ENCODE data around the gene GALNT1. TPM values are rescaled to one million over a fixed set of nuclear protein-coding genes. Genes with fewer than 3 reads are reported as not detected.

GALNT1 gene
- total RNA-seq, 1 experiment from 2014 or later = 54.7 TPM

DNA sequence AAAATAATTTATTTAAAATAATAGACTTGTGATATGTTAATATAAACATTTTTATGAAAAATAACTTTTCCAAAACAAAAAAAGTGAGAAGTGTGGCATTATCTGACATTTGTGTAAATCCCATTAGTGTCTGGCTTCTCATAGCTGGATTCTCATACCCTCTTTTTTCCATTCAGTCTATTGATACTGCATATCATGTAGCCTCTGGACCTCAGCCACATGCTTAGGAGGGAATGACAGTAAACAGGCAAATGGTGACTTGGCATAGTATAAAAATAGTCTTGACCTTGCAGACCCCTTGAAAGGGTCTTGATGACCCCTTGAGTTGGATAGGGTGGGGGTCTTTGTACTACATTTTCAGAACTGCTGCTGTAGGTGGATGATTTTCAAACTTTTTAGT lies 29.2 kb downstream of the GALNT1 start:
- ATAC-seq = no peak
- RAD21 ChIA-PET (ENCODE audit: low non-redundant PET in 1 of 2, low total read pairs in 2 of 2, uncharacterized antibody in 2 of 2, unreplicated experiment in 2 of 2) = no interaction called here
- Histone ChIP-seq H3K9me3 (ENCODE audit: control insufficient read depth in 1 of 2, insufficient read depth in 1 of 2, low read depth in 1 of 2, low read length in 2 of 2) (no peaks in the 10 kb centered on the region), H3K36me3 (ENCODE audit: control insufficient read depth in 1 of 2, insufficient read depth in 2 of 2, low read length in 2 of 2) (no peaks in the 10 kb centered on the region), H3K9ac (ENCODE audit: low read length) (no peak overlapping the region), H3K4me2 (ENCODE audit: low read length) (no peak overlapping the region), H2AFZ (ENCODE audit: low read depth, low read length, poor library complexity, severe bottlenecking) (no peak overlapping the region), H4K20me1 (ENCODE audit: insufficient read depth) (no peaks in the 10 kb centered on the region), H3K27me3 (ENCODE audit: insufficient read depth, low read length) (no peaks in the 10 kb centered on the region), H3K4me1 (ENCODE audit: control insufficient read depth in 1 of 2, insufficient read depth in 2 of 2, low read length in 2 of 2) (peaks cover 0 to 5% of the 10 kb centered on the region in 2 experiments; a peak in 2 of 4 replicates), H3K4me3 (replicated peaks in 1 of 2; ENCODE audit: low read depth in 1 of 2, low read length in 2 of 2) (no peak overlapping the region), H3K9me2 (ENCODE audit: insufficient read depth) (no peaks in the 10 kb centered on the region), H3K27ac (ENCODE audit: low read depth, low read length) (no peak overlapping the region), H3K79me2 (ENCODE audit: insufficient read depth, low read length) (peaks cover 27% of the 10 kb centered on the region)
- POLR2A ChIA-PET = interaction anchor here (0.6 kb wide), 1 partner anchor 11 kb away, joined by 4 read pairs; no protein-coding TSS in a partner anchor
- no TSS peak for BruUV-seq (replicated peaks)
- intact Hi-C loops (cut with micrococcal nuclease) = no loop called here
- TF ChIP-seq ZNF274 (IDR thresholded peaks at IDR 0.05; ENCODE audit: low read depth, low read length) = no peak
- TF ChIP-seq YY1 (IDR thresholded peaks at IDR 0.05; ENCODE audit: extremely low read depth, insufficient replicate concordance, low read depth, low read length) = no peak
- no peak for TF ChIP-seq POLR2A (IDR thresholded peaks at IDR 0.05; ENCODE audit: borderline replicate concordance, extremely low read depth, insufficient read depth, insufficient read length)
- TF ChIP-seq SIN3A (IDR thresholded peaks at IDR 0.05; ENCODE audit: low read depth) = no peak
- no peak for TF ChIP-seq MAX (IDR thresholded peaks at IDR 0.05)
- no peak for TF ChIP-seq EGR1 (IDR thresholded peaks at IDR 0.05; ENCODE audit: low read depth)
- no peak for TF ChIP-seq CBX3 (IDR thresholded peaks at IDR 0.05; ENCODE audit: low read depth)
- TF ChIP-seq, protein P1, sequence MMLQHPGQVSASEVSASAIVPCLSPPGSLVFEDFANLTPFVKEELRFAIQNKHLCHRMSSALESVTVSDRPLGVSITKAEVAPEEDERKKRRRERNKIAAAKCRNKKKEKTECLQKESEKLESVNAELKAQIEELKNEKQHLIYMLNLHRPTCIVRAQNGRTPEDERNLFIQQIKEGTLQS (IDR thresholded peaks at IDR 0.05) = no peak
- TF ChIP-seq RAD21 (IDR thresholded peaks at IDR 0.05; ENCODE audit: low read depth) = no peak
- no peak for DNase-seq (ENCODE audit: low read depth, low spot score)
- CTCF ChIA-PET = interaction anchor here (1.1 kb wide), 1 partner anchor 224 kb away, joined by 3 read pairs; no protein-coding TSS in a partner anchor

DNA sequence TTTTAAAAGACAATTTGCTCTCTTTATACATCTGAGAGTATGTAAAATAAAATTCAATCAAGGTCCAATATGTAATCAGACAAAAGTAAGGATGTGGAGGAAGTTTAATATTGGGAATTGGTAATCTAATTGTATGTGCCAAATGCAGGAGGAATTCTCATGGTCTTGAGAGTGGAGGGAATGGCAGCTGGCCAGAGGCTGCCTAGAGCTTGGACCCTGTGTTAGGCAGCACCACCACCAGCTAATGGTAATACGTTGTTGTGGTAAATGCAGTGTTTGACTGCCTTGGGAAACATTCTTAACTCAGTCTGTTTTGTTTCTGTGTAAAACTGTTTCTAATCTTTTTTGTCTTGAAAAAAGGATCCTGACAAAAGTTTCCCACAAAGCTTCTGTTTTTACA lies 30.0 kb downstream of the GALNT1 start:
- peaks cover 0 to 2% of the 10 kb centered on the region in 2 experiments; a peak in 2 of 4 replicates for H3K4me1 ChIP-seq (ENCODE audit: control insufficient read depth in 1 of 2, insufficient read depth in 2 of 2, low read length in 2 of 2)
- H3K27ac ChIP-seq (ENCODE audit: low read depth, low read length) = no peak overlapping the region
- DNase-seq (ENCODE audit: low read depth, low spot score) = no peak
- H3K4me3 ChIP-seq (replicated peaks in 1 of 2; ENCODE audit: low read depth in 1 of 2, low read length in 2 of 2) = no peak overlapping the region
- intact Hi-C loops (cut with micrococcal nuclease) = no loop called here
- CTCF ChIA-PET = interaction anchor here (0.7 to 1.1 kb wide), 2 partner anchors 225 to 451 kb away, joined by 3 read pairs; no protein-coding TSS in a partner anchor
- H4K20me1 ChIP-seq (ENCODE audit: insufficient read depth) = no peaks in the 10 kb centered on the region
- RAD21 ChIA-PET (ENCODE audit: low non-redundant PET in 1 of 2, low total read pairs in 2 of 2, uncharacterized antibody in 2 of 2, unreplicated experiment in 2 of 2) = no interaction called here
- H3K9me3 ChIP-seq (ENCODE audit: control insufficient read depth in 1 of 2, insufficient read depth in 1 of 2, low read depth in 1 of 2, low read length in 2 of 2) = no peaks in the 10 kb centered on the region
- H3K9me2 ChIP-seq (ENCODE audit: insufficient read depth) = no peaks in the 10 kb centered on the region
- H3K36me3 ChIP-seq (ENCODE audit: control insufficient read depth in 1 of 2, insufficient read depth in 2 of 2, low read length in 2 of 2) = no peaks in the 10 kb centered on the region
- H3K27me3 ChIP-seq (ENCODE audit: insufficient read depth, low read length) = no peaks in the 10 kb centered on the region
- H3K79me2 ChIP-seq (ENCODE audit: insufficient read depth, low read length) = peaks cover 27% of the 10 kb centered on the region
- ATAC-seq = no peak
- H2AFZ ChIP-seq (ENCODE audit: low read depth, low read length, poor library complexity, severe bottlenecking) = no peak overlapping the region
- H3K4me2 ChIP-seq (ENCODE audit: low read length) = no peak overlapping the region
- POLR2A ChIA-PET = no interaction called here
- H3K9ac ChIP-seq (ENCODE audit: low read length) = no peak overlapping the region
- no TSS peak for BruUV-seq (replicated peaks)
- no peak for TF ChIP-seq SRF (IDR thresholded peaks at IDR 0.05; ENCODE audit: low read depth)
- no peak for TF ChIP-seq POLR2A (IDR thresholded peaks at IDR 0.05; ENCODE audit: borderline replicate concordance, extremely low read depth, insufficient read depth, insufficient read length)
- no peak for TF ChIP-seq MAX (IDR thresholded peaks at IDR 0.05)
- TF ChIP-seq, protein P2, sequence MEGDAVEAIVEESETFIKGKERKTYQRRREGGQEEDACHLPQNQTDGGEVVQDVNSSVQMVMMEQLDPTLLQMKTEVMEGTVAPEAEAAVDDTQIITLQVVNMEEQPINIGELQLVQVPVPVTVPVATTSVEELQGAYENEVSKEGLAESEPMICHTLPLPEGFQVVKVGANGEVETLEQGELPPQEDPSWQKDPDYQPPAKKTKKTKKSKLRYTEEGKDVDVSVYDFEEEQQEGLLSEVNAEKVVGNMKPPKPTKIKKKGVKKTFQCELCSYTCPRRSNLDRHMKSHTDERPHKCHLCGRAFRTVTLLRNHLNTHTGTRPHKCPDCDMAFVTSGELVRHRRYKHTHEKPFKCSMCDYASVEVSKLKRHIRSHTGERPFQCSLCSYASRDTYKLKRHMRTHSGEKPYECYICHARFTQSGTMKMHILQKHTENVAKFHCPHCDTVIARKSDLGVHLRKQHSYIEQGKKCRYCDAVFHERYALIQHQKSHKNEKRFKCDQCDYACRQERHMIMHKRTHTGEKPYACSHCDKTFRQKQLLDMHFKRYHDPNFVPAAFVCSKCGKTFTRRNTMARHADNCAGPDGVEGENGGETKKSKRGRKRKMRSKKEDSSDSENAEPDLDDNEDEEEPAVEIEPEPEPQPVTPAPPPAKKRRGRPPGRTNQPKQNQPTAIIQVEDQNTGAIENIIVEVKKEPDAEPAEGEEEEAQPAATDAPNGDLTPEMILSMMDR (IDR thresholded peaks at IDR 0.05 in 2 of 3, conservative IDR thresholded peaks at IDR 0.05 in 1 of 3; ENCODE audit: borderline replicate concordance in 1 of 3, insufficient read depth in 1 of 3, low read depth in 2 of 3, low read length in 2 of 3) = no peak
- TF ChIP-seq SP1 (IDR thresholded peaks at IDR 0.05; ENCODE audit: low read depth) = no peak
- TF ChIP-seq, protein P3, sequence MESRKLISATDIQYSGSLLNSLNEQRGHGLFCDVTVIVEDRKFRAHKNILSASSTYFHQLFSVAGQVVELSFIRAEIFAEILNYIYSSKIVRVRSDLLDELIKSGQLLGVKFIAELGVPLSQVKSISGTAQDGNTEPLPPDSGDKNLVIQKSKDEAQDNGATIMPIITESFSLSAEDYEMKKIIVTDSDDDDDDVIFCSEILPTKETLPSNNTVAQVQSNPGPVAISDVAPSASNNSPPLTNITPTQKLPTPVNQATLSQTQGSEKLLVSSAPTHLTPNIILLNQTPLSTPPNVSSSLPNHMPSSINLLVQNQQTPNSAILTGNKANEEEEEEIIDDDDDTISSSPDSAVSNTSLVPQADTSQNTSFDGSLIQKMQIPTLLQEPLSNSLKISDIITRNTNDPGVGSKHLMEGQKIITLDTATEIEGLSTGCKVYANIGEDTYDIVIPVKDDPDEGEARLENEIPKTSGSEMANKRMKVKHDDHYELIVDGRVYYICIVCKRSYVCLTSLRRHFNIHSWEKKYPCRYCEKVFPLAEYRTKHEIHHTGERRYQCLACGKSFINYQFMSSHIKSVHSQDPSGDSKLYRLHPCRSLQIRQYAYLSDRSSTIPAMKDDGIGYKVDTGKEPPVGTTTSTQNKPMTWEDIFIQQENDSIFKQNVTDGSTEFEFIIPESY (IDR thresholded peaks at IDR 0.05; ENCODE audit: extremely low read depth, insufficient replicate concordance, low read length) = no peak
- no peak for TF ChIP-seq CBX3 (IDR thresholded peaks at IDR 0.05; ENCODE audit: low read depth)
- no peak for TF ChIP-seq YY1 (IDR thresholded peaks at IDR 0.05; ENCODE audit: extremely low read depth, insufficient replicate concordance, low read depth, low read length)
